H9 (cell line): ENCODE measurements around the gene BRI3. TPM values are rescaled to one million over a fixed set of nuclear protein-coding genes. Genes with fewer than 3 reads are reported as not detected.

ENCODE experiments used
- DNase-seq: peaks from one replicate; pipeline ENCODE4 v3.0.0-alpha.2; 2017
- H2AFZ ChIP-seq: one replicate; pipeline ENCODE4 v1.6.1; 2013; ENCODE audit warnings: mild to moderate bottlenecking, low read length, control low read depth, moderate library complexity
- H2AK5ac ChIP-seq: 2 replicates; pipeline ENCODE4 v1.6.1; 2013; ENCODE audit warnings: low read length, control low read depth, mixed read lengths; ENCODE audit not compliant: insufficient read length
- H2BK120ac ChIP-seq: one replicate; pipeline ENCODE4 v1.6.1; 2013; ENCODE audit warnings: low read depth, mild to moderate bottlenecking, low read length, control low read depth, inconsistent platforms; ENCODE audit not compliant: poor library complexity, severe bottlenecking
- H2BK12ac ChIP-seq: 2 replicates; pipeline ENCODE4 v1.6.1; 2013; ENCODE audit warnings: low read length, control low read depth, mixed read lengths, low read depth; ENCODE audit not compliant: insufficient read length
- H2BK15ac ChIP-seq: 2 replicates; pipeline ENCODE4 v1.6.1; 2013; ENCODE audit warnings: low read depth, low read length, control low read depth
- H2BK20ac ChIP-seq: one replicate; pipeline ENCODE4 v1.6.1; 2013; ENCODE audit warnings: low read depth, mild to moderate bottlenecking, low read length, control low read depth, inconsistent platforms; ENCODE audit not compliant: poor library complexity, severe bottlenecking
- H2BK5ac ChIP-seq: 2 replicates; pipeline ENCODE4 v1.6.1; 2013; ENCODE audit warnings: low read length, control low read depth, mixed read lengths; ENCODE audit not compliant: insufficient read length
- H3K14ac ChIP-seq: 2 replicates; pipeline ENCODE4 v1.6.1; 2013; ENCODE audit warnings: low read length, control low read depth; ENCODE audit not compliant: insufficient read depth
- H3K18ac ChIP-seq: 2 replicates; pipeline ENCODE4 v1.6.1; 2013; ENCODE audit warnings: low read depth, mild to moderate bottlenecking, mixed read lengths, low read length, control low read depth; ENCODE audit not compliant: insufficient read length
- H3K23ac ChIP-seq: 2 replicates; pipeline ENCODE4 v1.6.1; 2013; ENCODE audit warnings: low read length, control low read depth, mixed read lengths, low read depth; ENCODE audit not compliant: insufficient read length
- H3K23me2 ChIP-seq: 2 replicates; pipeline ENCODE4 v1.6.1; 2013; ENCODE audit warnings: low read depth, mild to moderate bottlenecking, mixed read lengths, low read length, control low read depth; ENCODE audit not compliant: insufficient read length, poor library complexity, severe bottlenecking
- H3K27ac ChIP-seq: 2 replicates; pipeline ENCODE4 v1.5.1; 2013; ENCODE audit warnings: low read length, control low read depth, mixed read lengths, low read depth; ENCODE audit not compliant: insufficient read length
- H3K27me3 ChIP-seq: 2 replicates; pipeline ENCODE4 v1.6.1; 2013; ENCODE audit warnings: low read length, control low read depth, inconsistent platforms; ENCODE audit not compliant: insufficient read depth
- H3K4ac ChIP-seq: 2 replicates; pipeline ENCODE4 v1.6.1; 2013; ENCODE audit warnings: low read depth, mild to moderate bottlenecking, control low read depth, inconsistent platforms, low read length, moderate library complexity
- H3K4me1 ChIP-seq: 2 replicates; pipeline ENCODE4 v1.6.1; 2013; ENCODE audit warnings: low read length, control low read depth, inconsistent platforms; ENCODE audit not compliant: insufficient read depth
- H3K4me2 ChIP-seq: 2 replicates; pipeline ENCODE4 v1.6.1; 2013; ENCODE audit warnings: low read length, control low read depth, mixed read lengths; ENCODE audit not compliant: insufficient read length, insufficient read depth
- H3K56ac ChIP-seq: 2 replicates; pipeline ENCODE4 v1.6.1; 2013; ENCODE audit warnings: low read depth, mild to moderate bottlenecking, mixed read lengths, low read length, control low read depth; ENCODE audit not compliant: insufficient read length
- H3K79me1 ChIP-seq: 2 replicates; pipeline ENCODE4 v1.6.1; 2013; ENCODE audit warnings: low read depth, mild to moderate bottlenecking, moderate library complexity, low read length, control low read depth, inconsistent platforms; ENCODE audit not compliant: insufficient read depth, poor library complexity, severe bottlenecking
- H3K79me2 ChIP-seq: 2 replicates; pipeline ENCODE4 v1.6.1; 2013; ENCODE audit warnings: low read length, control low read depth, inconsistent platforms; ENCODE audit not compliant: insufficient read depth
- H3K9ac ChIP-seq: 2 replicates; pipeline ENCODE4 v1.6.1; 2013; ENCODE audit warnings: low read length, control low read depth, mixed read lengths; ENCODE audit not compliant: insufficient read length; ENCODE audit errors: extremely low read depth
- H3K9me3 ChIP-seq: one replicate; pipeline ENCODE4 v1.6.1; 2013; ENCODE audit warnings: low read depth, low read length, inconsistent platforms; ENCODE audit not compliant: control insufficient read depth
- H3T11ph ChIP-seq: one replicate; pipeline ENCODE4 v1.6.1; 2013; ENCODE audit warnings: mild to moderate bottlenecking, low read length, control low read depth, inconsistent platforms
- H4K20me1 ChIP-seq: one replicate; pipeline ENCODE4 v1.6.1; 2013; ENCODE audit not compliant: control insufficient read depth, insufficient read length, insufficient read depth
- H4K5ac ChIP-seq: 2 replicates; pipeline ENCODE4 v1.6.1; 2013; ENCODE audit warnings: low read depth, mild to moderate bottlenecking, mixed read lengths, low read length, control low read depth; ENCODE audit not compliant: insufficient read length
- H4K8ac ChIP-seq: replicated peaks from 2 replicates; pipeline ENCODE4 v1.6.1; 2013; ENCODE audit warnings: low read length, control low read depth, mixed read lengths, low read depth; ENCODE audit not compliant: insufficient read length
- H4K91ac ChIP-seq: 2 replicates; pipeline ENCODE4 v1.6.1; 2013; ENCODE audit warnings: low read depth, mild to moderate bottlenecking, moderate library complexity, mixed read lengths, low read length, control low read depth; ENCODE audit not compliant: insufficient read length
- H3K27ac Mint-ChIP-seq, 3 experiments: 2 replicates in 2 of 3; 3 replicates in 1 of 3; pipeline ENCODE4 v1.8.0; 2020 to 2021; ENCODE audit warnings: mixed read lengths in 3 of 3, mild to moderate bottlenecking in 1 of 3, moderate library complexity in 1 of 3
- H3K27me3 Mint-ChIP-seq: 2 replicates; pipeline ENCODE4 v1.8.0; 2021; ENCODE audit warnings: low read depth, mild to moderate bottlenecking, moderate library complexity, mixed read lengths
- H3K36me3 Mint-ChIP-seq, 3 experiments: 2 replicates in 2 of 3; 3 replicates in 1 of 3; pipeline ENCODE4 v1.8.0; 2020 to 2021; ENCODE audit warnings: low read depth in 3 of 3, mixed read lengths in 3 of 3; ENCODE audit not compliant: insufficient read depth in 1 of 3
- H3K4me1 Mint-ChIP-seq, 2 experiments: 2 replicates each; pipeline ENCODE4 v1.8.0; 2020; ENCODE audit warnings: mixed read lengths in 2 of 2
- H3K4me3 Mint-ChIP-seq, 2 experiments: 2 replicates in 1 of 2; 3 replicates in 1 of 2; pipeline ENCODE4 v1.8.0; 2020 to 2021; ENCODE audit warnings: mild to moderate bottlenecking in 2 of 2, mixed read lengths in 2 of 2, moderate library complexity in 1 of 2
- H3K9me3 Mint-ChIP-seq, 2 experiments: 2 replicates in 1 of 2; 3 replicates in 1 of 2; pipeline ENCODE4 v1.8.0; 2020; ENCODE audit warnings: mild to moderate bottlenecking in 2 of 2, mixed read lengths in 2 of 2, moderate library complexity in 1 of 2
- WGBS: extraction: QIAGEN DNeasy Blood & Tissue Kit; methylation state at CpG from one replicate; pipeline ENCODE4 v1.1.7; 2013; ENCODE audit warnings: missing lambda C conversion rate, low lambda C conversion rate, mixed read lengths; ENCODE audit not compliant: insufficient read length; ENCODE audit errors: extremely low coverage; 5-methylcytosine and 5-hydroxymethylcytosine counted together
- total RNA-seq: library from RNA; stranded (reverse); gene quantifications from 2 replicates; pipeline ENCODE4 v1.2.1, GENCODE V29; 2021
- TF ChIP-seq, protein P1 (sequence below): fragments of 200-600 bp; sonication (generic); conservative IDR thresholded peaks from 3 replicates; pipeline ENCODE4 v1.8.0; 2021; ENCODE audit warnings: antibody characterized with exemption, mild to moderate bottlenecking

The BRI3 gene
- total RNA-seq, 1 experiment from 2014 or later = 102 TPM

- WGBS = no CpG with 5 or more reads among the region's 4 CpGs
- no peak overlapping the region for H3K23ac ChIP-seq
- H3K4me3 Mint-ChIP-seq = no peak overlapping the region
Observed at GRCh38 chr7:98278936-98279335, 2.5 kb upstream of the BRI3 start.

More at GRCh38 chr7:98278936-98279335, 2.5 kb upstream of the BRI3 start:
- H4K5ac ChIP-seq = no peak overlapping the region
- H2BK20ac ChIP-seq = no peak overlapping the region
- H2AK5ac ChIP-seq = no peak overlapping the region
- H3K9ac ChIP-seq = no peak overlapping the region
- no peak overlapping the region for H4K8ac ChIP-seq
- peaks cover 6 to 13% (median 9%) of the 10 kb centered on the region in 3 experiments; a peak in 6 of 7 replicates for H3K36me3 Mint-ChIP-seq
- H3K79me1 ChIP-seq = no peaks in the 10 kb centered on the region
- H4K91ac ChIP-seq = no peak overlapping the region
- H3K4me1 Mint-ChIP-seq = peaks cover 19 to 21% of the 10 kb centered on the region in 2 experiments
- H3K79me2 ChIP-seq = no peaks in the 10 kb centered on the region; the same call in 1 of the 2 replicates
- H3K4me1 ChIP-seq = no peaks in the 10 kb centered on the region; the same call in 1 of the 2 replicates
- H3K14ac ChIP-seq = no peak overlapping the region
- no peak overlapping the region for H2BK5ac ChIP-seq
- TF ChIP-seq, protein P1, sequence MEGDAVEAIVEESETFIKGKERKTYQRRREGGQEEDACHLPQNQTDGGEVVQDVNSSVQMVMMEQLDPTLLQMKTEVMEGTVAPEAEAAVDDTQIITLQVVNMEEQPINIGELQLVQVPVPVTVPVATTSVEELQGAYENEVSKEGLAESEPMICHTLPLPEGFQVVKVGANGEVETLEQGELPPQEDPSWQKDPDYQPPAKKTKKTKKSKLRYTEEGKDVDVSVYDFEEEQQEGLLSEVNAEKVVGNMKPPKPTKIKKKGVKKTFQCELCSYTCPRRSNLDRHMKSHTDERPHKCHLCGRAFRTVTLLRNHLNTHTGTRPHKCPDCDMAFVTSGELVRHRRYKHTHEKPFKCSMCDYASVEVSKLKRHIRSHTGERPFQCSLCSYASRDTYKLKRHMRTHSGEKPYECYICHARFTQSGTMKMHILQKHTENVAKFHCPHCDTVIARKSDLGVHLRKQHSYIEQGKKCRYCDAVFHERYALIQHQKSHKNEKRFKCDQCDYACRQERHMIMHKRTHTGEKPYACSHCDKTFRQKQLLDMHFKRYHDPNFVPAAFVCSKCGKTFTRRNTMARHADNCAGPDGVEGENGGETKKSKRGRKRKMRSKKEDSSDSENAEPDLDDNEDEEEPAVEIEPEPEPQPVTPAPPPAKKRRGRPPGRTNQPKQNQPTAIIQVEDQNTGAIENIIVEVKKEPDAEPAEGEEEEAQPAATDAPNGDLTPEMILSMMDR = no peak
- H2BK120ac ChIP-seq = no peak overlapping the region
- no peak overlapping the region for H2BK12ac ChIP-seq
- no peak overlapping the region for H3K18ac ChIP-seq
- no peaks in the 10 kb centered on the region for H3K27me3 ChIP-seq
- H3K27ac ChIP-seq = no peak overlapping the region
- peaks cover 11% of the 10 kb centered on the region for H3K23me2 ChIP-seq
- H2BK15ac ChIP-seq = no peak overlapping the region
- H3K4ac ChIP-seq = no peak overlapping the region
- no peak overlapping the region for H3T11ph ChIP-seq
- peak overlapping the region in 2 of 3 experiments; percentile 31 to 78; a peak in 2 of 7 replicates for H3K27ac Mint-ChIP-seq
- H4K20me1 ChIP-seq = no peaks in the 10 kb centered on the region
- peaks cover 2% of the 10 kb centered on the region for H3K27me3 Mint-ChIP-seq
- H3K4me2 ChIP-seq = no peak overlapping the region
- no peak overlapping the region for H3K56ac ChIP-seq
- H3K9me3 Mint-ChIP-seq = no peaks in the 10 kb centered on the region
- H3K9me3 ChIP-seq = no peaks in the 10 kb centered on the region
- no peak for DNase-seq
- H2AFZ ChIP-seq = no peak overlapping the region
